NCI-H128 (cell line): ENCODE data around the gene RHOT2.

Experiments
- DNase-seq: peaks from one replicate; lab custom pipeline; 2025; ENCODE audit not compliant: unreplicated experiment; lab: John Stamatoyannopoulos, UW

Gene RHOT2

DNA sequence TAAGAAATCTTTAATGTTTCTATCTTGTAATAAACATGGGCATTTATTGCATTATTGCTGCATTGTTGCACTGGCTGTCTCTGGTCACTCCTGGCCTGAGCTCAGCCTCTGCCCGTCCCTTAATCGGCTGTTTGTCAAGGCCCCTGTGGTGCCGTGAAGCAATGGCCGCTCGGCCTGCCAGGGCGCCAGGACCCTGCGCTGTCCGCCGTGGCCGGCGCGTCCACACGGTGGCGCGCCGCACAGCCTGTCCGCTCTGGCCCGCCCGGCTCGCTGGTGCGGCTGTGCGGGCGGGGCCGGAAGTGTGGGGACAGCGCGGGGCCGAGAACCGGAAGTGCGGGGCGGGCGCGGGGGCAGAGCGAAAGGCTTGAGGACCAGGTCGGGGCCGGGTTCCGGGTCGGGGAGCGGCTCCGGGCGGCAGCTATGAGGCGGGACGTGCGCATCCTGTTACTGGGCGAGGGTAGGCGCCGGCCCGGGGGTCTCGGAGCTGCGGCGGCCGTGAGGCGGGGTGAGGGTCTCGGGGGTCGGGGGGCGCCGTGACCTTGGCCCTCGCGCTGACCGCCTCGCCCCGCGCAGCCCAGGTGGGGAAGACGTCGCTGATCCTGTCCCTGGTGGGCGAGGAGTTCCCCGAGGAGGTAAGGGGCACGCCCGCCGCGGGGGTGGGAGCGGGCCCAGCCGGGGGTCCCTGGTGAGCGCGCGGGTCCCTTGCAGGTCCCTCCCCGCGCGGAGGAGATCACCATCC, at the start of gene RHOT2:
Gene RHOT2, plus strand, starts transcription at position 353 of the 739 bp plus-strand sequence. Its CDS starts 68 bp downstream, at position 421.
- peak; percentile 75 for DNase-seq

DNA sequence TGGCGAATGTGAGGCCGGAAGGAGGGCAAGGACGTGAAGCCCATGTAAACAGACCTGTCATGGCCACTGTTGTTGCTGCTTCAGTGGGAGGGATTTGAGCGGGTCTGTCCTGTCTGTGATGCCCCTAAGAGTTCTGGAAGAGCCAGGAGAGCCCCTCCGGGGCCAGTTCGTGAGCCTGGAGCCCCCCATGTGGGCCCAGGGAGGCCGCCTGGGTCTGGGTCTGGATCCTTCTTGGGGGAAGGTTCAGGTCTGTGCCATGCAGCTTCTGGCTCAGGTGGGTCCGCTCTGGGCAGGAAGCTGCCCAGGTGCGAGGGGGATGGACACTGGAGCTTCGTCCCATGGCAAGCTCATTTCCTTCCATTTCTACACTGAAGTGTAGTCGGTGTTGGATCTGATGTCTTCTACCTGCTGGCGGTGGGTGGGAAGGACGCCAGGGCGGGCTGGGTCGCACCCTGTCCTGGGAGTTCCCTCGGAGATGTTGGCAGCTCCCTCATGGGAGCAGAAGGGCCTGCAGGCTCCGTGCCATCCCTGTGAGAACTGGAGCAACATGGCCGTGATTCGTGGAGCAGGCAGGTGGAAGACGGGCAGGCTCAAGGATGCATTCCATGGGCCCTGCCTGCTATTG, 48.3 kb upstream of the RHOT2 start:
- DNase-seq: no peak

DNA sequence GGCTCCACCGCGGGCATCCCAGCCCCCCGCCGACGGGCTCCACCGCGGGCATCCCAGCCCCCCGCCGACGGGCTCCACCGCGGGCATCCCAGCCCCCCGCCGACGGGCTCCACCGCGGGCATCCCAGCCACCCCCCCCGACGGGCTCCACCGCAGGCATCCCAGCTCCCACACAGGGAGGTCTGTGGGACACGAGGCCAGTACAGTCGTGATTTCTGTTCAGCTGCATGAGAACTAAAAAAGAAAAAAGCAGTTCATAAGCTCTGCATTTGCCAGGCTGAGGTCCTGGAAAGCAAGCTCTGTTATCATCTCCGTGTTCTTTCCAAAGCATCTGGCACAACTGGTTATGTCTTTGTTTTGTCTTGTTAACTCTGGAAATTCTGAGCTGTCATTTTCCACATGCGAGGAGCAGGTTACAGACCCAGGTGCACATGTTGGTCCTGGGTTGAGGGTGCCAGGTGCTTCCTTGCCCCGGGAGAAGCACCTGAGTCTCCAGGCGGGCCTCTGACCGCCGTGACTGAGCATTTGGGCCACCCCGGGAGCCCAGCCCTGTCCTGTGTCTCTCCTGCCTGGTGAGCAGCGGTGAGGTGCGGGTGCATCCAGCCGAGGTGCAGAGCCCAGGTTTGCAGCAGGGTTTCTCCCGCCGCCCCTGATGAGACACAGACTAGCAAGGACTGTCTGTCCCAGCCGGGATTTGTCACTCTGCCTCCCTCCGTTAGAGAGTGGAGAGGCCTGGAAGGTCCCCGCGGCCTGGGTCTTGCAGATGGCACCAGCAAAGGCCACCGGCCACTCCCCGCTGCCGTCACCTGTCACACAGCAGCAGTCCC, 47.0 kb upstream of the RHOT2 start:
- no peak for DNase-seq

DNA sequence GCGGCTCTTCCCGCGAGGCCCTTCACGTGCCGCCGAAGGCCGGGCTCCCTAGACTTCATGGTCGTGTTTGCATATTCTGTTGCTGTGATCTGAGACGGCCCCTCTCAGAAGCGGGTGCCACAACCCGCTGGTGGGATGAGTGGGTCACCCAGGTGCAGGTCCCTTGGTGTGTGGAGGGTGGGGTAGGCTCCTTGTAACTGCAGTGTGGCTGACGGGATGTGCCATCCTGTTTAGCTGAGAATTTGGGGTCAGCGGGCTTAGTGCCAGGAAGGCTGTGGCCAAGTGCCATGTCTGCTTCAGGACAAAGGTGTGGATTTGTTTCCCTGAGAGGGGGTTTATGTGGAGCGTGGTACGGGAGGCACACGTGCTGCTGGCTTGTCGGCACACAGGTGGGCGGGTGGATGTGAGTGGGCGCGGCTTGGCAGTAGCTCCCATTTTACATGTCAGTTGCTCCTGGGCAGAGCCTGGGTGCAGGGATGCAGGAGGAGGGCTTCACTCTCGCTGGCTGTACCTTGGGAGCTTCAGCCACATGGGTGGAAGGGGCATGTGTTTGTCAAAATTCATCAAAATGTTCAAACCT, 46.3 kb upstream of the RHOT2 start:
- DNase-seq: no peak

DNA sequence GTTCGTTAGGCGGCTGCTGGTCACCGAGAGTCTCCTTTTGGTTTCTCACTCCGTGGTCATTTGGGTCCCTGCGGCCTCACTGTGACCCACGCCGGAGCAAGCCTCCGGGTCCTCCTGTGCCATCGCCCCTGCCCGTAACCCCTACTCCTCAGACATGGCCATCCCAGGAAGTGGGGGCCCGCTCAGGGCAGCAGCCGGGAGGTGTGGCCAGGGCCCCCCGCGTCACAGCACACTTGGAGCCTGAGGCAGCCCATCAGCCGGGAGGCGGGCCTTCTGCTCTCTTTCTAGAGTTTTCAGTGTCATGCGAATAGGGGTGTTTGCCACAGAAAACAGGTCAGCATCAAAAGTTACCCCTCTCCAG, 45.0 kb upstream of the RHOT2 start:
- no peak for DNase-seq

DNA sequence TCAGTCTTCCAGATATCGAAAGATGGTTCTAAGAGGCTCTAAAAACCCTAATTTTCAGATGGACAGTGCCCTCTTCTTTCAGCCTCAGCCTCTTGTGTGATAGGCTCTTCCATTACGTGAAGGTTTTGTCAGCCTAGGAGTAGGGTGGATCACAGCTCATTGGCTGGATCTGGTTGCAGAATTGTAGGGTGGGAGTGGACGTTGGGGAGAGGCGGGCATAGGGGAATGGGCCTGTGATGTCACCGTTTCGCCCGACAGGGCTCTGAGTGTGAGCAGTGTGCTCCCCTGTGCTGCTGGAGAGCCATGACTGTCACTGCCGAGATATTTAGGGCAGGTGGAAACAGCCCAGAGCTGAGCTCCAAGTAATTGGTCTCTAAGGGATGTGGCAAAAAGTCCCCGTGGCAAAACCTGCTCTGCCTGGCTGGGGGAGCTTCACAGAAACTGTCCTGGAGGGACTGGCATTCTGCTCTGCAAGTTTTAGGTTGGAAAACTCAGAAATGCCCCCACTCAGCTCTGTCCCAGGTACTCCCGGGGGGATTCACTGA, 43.3 kb upstream of the RHOT2 start:
- DNase-seq: no peak

DNA sequence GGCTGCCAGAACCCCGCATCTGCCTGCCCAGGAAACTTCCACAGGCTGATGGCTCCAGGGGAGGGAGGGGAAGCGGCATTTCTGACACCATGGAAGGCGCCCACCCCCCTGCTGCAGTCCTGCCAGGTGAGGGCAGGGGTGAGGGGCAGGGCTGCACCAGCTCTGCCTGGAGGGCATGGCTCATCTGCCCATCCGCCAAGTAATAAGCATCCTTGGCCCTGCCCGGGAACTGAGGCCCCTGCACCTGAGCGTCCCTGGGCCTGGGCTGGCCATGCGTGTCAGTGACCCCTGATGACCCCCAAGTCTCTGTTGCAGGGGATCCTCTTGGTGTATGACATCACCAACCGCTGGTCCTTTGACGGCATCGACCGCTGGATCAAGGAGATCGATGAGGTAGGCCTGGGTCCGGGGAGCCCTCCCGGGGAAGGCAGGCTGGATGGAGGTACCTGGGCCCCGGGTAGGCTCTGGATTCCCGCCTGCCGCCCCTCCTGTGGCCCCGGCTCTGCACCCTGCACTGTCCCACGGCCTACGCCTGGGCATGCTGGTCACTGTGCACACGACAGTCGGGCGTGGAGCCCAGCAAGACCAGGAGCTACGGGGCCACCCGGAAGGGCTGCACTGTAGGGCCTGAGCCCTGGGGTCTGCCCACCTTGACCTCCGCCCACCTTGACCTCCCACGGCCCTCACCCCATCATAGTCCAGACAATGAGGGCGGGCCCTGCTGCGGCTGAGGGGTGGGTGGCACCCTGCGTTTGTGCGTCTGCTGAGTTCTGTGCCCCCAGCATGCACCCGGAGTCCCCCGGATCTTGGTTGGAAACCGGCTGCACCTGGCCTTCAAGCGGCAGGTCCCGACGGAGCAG, 42.6 kb upstream of the RHOT2 start:
- no peak for DNase-seq

DNA sequence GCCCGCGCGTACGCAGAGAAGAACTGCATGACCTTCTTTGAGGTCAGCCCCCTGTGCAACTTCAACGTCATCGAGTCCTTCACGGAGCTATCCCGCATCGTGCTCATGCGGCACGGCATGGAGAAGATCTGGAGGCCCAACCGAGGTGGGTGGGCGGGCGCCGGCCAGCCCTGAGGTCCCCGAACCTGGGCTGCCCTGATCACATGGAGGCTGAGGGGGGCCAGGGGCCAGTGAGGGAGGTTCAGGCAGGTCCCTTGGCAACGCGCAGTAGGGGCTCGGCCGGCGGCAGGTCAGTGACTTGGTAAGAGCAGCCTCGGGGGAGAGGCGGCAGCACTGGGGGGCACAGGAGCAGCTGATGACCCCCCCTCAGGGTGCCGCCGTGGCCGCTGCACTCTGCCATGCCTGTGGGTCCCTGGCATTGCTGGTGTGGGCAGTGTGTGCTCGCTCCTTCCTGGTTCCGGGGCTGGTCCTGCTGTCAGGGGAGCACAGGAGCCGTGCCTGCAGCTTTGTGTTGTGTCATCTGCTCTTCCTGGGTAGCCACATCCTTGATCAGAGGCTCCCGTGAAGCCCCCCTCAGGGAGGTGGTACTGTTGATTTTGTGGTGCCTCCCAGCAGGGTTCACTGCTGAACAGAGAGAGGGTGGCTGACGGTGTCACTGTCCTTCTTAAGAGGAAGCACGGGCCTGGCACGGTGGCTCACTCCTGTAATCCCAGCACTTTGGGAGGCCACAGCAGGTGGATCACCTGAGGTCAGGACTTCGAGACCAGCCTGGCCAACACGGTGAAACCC, 41.8 kb upstream of the RHOT2 start:
- DNase-seq: no peak

DNA sequence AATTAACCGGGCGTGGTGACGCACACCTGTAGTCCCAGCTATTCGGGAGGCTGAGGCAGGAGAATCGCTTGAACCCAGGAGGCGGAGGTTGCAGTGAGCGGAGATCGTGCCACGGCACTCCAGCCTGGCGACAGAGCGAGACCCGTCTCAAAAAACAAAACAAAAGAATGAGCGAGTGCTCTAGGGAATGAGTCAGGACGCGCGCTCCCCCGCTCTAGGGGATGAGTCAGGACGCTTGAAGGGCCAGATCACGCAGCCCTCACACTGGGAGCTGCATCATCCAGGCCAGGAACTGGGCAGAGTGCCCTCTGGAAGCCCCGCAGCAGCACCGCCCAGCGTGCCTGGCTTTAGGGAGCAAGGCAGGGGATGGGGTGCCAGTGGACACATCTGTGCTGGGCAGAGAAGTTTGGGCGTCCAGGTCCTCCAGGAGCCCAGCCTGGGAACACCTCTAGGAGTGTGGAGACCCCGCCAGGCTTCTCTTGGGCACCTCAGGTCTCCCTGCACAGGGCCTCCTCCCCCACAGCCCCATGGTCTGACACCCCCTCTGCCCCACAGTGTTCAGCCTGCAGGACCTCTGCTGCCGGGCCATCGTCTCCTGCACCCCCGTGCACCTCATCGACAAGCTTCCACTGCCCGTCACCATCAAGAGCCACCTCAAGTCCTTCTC, 41.0 kb upstream of the RHOT2 start:
- DNase-seq: no peak

DNA sequence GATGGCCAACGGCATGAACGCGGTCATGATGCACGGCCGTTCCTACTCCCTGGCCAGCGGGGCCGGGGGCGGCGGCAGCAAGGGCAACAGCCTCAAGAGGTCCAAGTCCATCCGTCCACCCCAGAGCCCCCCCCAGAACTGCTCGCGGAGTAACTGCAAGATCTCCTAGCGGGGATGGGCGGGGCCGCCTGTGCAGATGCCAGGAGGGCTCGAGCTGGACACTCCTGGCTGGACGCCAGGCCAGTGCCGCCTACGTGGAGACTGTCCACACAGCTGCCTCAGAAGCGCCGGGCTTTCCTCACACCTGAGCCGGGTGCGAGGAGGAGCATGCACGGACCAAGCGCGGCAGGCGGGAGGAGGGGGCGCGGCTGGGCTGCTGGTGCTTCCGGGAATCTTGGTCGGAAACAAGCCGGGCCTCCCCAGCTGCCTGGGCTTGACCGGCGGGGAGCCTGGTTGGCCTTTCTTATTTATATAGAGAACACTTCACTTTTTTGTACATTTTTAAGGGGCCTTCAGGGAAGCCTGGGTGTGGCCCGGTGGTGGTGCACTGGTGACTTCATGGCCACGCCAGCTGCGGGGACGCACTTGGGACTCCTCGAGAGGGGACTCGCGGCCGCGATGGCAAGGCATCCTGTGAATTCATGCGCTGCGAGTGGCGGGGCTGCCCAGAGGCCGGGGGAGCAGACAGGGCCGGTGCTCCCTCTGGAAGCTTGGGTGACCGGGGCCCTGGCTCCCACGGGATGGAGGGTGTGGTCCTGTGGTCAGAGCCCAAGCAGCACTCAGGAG, 40.3 kb upstream of the RHOT2 start:
- DNase-seq: no peak

DNA sequence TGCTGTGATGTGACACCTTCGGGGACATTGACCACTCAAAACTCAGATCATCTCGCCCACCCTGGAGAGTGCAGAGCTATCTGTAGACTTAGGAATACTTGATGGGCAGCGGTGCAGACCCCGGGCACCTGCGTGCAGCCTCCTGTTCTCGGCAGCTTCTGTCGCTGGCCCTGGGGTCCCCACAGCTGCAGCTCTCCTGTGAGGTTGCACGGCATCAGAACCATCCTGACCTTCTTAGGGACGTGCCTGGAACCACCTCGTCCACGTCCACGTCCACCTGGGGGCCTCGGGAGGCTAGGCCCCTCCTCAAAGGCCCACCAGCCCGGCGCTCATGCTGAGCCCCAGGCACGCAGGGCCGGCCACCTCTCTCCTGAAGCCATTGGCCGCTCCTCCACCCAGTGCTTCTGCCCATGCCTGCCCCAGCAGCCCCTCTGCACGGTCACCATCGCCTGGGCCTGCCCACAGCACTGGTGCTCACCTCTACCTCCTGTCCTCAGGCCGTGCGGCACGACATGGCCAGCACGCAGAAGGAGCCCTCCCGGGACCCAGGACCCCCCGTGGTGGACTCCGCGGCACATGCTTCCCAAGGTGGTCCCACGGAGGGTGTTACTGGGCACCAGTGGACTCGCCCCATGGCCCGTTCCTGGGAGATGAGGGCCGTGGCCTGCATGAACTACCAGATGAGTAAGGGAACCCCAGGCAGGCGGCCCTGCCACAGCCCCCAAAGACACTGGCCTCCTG, 39.4 kb upstream of the RHOT2 start:
- DNase-seq: no peak

DNA sequence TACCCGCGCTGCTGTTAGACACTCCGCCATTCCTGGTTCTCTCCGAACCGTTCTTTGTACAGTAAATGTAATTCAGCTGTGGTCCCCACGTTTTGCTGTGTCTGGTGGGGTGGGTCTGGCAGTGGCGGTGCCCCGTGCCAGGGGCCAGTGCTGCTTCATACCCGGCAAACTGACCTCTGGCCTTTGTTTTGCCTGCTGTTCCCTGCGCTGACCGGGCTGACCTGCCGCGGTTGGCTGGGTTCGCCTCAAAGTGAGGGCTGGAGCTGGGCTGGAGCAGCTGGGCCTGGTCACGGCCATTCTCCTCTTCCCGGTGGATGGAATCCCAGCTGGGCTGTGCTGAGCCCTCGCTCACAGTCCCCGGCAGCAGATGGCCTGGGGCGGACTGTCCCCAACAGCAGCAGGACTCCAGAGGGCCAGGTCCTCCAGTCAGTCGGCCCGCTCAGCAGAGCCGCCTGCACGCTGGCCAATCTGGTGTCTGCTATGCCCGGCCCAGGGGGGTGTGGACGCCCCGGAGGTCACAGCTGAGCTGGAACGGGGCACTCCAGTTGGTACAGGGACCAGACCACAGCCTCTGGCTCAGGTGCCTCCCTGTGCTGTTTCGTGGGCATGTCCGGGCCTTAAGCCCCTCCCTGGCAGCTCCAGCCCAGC, 38.6 kb upstream of the RHOT2 start:
- DNase-seq: no peak

DNA sequence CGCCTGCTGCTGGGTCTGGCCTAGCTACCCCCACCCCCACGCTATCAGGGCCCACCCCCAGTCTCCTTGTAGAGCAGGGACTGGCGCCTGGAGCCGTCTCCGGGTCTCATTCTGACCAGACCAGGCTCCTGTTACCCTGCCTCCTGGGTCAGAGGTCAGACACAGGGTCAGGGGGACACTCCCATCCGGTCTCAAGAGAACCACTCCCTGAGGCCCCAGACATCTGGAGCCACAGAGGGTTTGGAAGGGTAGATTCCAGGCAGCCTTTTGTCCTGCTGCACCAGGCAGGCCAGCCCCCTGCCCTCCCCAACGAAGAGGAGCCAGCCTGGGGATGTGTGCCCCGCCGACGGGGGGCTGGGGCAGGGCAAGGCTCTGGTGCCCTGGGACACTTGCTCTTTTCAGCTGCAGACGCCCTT, 38.1 kb upstream of the RHOT2 start:
- no peak for DNase-seq

DNA sequence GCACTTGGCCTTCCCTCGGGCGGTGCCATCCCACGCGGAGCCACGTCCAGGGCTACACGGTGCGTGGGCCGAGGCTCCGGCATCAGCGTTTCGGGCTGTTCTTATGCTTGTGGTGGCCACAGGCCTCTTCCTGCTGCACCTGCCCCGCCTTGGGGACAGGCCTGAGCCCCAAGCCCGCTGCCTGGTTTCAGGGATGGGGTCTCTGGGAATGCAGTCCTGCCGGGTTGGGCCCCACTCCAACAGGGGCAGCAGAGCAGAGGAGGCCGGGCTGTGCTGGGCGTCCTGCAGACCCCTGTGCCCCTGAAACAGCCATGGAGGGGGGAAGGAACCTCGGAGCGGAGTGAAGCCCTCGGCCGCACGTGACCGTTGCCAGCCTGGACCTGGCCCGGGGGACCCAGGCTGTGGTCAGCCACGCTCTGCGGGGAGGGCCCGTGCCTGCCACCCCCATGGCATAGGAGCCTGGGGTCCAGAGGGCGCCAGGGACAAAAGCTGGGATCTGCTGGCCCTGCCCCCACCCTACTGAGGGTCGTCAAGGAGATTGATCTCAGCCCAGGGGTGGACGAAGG, 37.6 kb upstream of the RHOT2 start:
- DNase-seq: no peak

DNA sequence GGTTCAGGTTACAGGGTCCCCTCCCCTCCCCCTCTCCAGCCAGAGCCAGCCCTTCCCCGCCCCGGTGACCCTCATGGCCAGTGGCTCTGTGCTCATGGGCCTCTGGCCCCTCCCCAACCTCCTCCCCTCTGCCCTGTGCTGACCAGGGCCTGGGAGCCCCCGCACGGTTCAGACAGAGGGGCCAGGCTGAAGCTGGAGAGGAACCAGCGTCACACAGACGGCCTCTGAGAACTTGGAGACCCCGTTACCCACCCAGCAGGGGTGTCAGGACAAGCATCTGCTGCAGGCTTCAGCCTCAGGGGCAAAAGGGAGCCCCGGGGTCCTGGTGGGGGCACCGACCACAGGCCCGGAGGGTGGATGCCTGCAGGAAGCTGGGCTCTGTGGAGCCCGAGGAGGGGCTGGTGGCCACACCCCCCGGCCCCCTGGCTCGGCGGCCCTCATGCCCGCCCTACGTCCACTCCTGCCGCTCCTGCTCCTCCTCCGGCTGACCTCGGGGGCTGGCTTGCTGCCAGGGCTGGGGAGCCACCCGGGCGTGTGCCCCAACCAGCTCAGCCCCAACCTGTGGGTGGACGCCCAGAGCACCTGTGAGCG, 37.0 kb upstream of the RHOT2 start, which contains the start of gene WFIKKN1:
Gene WFIKKN1, plus strand, starts transcription at position 171 of the 591 bp plus-strand sequence. Its CDS starts 269 bp downstream, at position 440.
- DNase-seq: no peak

DNA sequence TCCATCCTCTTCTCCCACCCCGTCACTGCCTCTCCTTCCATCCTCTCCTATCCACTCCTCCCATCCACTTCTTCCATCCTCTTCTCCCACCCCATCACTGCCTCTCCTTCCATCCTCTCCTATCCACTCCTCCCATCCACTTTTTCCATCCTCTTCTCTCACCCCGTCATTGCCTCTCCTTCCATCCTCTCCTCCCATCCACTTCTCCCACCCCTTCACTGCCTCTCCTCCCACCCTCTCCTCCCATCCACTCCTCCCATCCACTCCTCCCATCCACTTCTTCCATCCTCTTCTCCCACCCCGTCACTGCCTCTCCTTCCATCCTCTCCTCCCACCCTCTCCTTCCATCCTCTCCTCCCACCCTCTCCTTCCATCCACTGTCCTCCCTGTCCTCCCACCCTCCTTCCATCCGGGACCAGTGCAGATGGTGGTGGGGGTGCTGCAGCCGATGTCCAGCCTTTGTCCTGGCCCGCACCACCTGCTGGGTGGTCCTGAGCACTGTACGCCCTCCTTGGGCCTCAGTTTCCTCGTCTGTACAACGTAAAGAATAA, 36.0 kb upstream of the RHOT2 start:
- no peak for DNase-seq
